Activated effector memory CD4-positive, alpha-beta T cell treated with anti-CD3 and anti-CD28 coated beads, Interleukin-2, amount 50 U/mL, for 16 hours (primary cell): ENCODE data around the gene ALDOB.
A peak's percentile ranks its signal among the peaks of the same experiment; 100 is the strongest.

ENCODE experiments used
- DNase-seq: peaks from one replicate; pipeline ENCODE4 v3.0.0-alpha.2; 2020

ALDOB gene

GRCh38 chr9:101455656-101456240, 20.2 kb upstream of the ALDOB start:
- DNase-seq: no peak

- no peak for DNase-seq
Measured at GRCh38 chr9:101453776-101454570, 18.4 kb upstream of the ALDOB start.

DNA sequence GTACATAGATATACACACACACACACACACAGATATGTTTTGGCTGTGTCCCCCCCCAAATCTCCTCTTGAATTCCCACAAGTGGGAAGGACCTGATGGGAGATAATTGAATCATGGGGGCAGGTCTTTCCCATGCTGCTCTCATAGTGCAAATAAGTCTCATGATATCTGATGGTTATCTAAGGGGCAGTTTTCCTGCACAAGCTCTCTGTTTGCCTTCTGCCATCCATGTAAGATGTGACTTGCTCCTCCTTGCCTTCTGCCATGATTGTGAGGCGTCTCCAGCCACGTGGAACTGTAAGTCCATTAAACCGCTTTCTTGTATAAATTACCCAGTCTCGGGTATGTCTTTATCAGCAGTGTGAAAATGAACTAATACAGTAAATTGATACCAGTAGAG, 15.9 kb upstream of the ALDOB start:
- DNase-seq: no peak

DNA sequence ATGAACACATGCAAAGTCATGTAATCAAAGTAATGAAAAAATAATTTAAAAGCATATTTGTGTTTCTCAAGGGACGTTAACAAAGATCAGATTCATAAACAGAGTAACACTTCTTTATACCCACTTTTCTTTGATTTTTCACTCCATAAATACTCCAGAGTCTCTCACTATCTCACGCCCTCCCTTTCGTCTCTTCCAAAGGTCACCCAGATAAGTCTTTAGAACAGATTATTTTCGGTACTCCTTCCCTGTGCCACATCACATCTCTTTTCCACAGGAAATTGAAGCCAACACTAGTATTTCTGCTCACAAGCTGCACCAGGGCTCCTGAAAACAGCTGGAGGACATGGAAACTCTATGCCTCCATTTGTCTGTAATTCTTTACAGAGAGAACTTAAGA, 15.4 kb upstream of the ALDOB start:
- no peak for DNase-seq

- DNase-seq: peak; percentile 78
Measured at GRCh38 chr9:101449071-101449721, 13.6 kb upstream of the ALDOB start.

GRCh38 chr9:101448680-101449070, 13.1 kb upstream of the ALDOB start:
- DNase-seq: no peak

DNA sequence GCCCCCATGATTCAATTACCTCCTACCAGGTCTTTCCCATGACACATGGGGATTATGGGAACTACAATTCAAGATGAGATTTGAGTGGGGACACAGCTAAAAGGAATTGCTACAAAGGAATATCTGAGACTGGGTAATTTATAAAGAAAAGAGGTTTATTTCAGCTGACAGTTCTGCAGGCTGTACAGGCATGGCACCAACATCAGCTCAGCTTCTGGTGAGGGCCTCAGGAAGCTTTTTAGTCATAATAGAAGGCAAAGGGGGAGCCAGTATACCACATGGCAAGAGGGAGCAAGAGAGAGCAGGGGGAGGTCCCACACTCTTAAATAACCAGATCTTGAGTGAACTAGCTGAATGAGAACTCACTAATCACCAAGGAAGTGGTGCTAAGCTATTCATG, 11.2 kb upstream of the ALDOB start:
- no peak for DNase-seq

GRCh38 chr9:101445353-101446029, 9.9 kb upstream of the ALDOB start:
- no peak for DNase-seq

DNA sequence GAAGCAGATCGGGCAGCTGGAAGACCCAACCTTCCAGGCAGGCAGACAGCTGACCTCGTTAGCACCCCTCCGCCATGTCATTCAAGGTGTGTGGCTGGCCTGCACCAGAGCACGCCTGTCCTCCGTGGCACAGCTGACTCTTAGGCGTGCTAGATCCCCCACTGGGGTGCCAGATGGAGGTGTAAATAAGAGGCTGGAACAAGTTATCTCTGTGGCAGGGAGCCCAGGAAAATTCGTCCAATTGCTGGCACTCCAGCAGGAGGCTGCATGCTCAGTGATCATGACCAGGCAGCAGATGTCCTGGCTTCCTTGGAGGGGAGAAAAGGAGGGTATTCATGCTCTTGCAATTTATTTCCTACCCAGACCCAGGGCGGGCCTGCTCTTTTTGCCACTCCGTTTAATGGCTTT, 7.8 kb upstream of the ALDOB start:
- DNase-seq: no peak

DNA sequence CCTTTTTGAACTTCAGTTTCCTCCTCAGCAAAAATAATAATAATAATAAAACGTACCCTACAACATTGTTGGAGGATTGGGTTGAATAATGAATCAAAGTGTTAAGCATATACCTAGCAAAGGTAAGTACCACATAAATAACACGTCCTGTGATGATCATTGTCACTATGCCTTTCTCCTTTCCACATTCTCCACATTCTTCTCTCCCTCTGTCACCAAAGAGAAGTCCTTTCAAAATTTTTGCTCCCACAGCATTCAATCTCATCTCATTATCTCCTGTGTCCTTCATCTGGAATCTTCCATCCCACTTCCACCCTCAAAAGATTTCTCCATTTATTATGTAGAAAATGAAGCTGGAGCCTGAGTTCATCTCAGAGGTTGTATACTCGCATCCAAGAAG, 7.2 kb upstream of the ALDOB start:
- no peak for DNase-seq

GRCh38 chr9:101442318-101442717, 6.7 kb upstream of the ALDOB start:
- no peak for DNase-seq

DNA sequence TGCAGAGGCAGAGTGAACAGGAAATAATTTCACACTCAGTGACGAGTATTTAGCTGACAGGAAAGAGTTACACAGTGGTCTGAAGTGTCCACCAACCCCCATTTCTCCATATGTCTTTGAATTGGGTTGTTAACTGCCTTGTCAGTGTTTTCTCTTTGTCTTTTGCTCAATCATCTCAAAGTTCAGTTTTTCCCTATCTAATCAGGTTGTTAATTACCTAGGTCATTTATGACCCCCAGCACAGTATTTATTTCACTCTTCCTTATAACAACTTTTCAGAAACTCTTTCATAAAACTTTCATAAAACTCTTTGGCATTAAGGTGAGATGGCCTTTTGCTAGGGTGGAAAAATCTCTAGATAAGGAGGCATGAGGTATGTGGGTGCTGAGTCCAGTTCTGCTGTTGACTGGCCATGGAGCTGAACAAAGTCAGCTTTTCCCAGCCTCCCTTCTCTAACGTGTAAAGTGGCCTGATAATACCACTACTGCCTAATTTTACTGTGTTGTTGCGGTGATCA, 5.2 kb upstream of the ALDOB start:
- no peak for DNase-seq

- DNase-seq: no peak
Measured at GRCh38 chr9:101438523-101438922, 2.9 kb upstream of the ALDOB start.

DNA sequence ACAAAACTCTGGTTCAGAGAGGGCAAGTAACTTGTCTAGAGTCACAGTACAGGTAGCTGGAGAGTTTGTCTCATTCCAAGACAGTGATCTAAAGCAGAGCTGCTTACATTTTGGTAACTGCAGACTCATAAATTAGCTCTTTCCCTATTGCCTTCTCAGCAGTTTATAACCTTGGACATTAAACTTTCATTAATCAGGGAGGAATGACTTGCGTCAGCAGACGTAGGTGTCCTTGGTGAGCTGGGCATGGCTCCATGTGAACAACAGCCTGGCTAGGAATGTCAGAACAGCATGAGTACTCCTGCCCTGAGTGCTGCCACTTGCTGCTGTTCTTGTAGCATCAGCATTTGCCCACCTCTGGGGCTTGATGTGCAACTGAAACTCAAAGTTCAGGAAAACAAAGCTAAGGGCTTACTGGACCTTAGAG, 2.2 kb upstream of the ALDOB start:
- DNase-seq: no peak

DNA sequence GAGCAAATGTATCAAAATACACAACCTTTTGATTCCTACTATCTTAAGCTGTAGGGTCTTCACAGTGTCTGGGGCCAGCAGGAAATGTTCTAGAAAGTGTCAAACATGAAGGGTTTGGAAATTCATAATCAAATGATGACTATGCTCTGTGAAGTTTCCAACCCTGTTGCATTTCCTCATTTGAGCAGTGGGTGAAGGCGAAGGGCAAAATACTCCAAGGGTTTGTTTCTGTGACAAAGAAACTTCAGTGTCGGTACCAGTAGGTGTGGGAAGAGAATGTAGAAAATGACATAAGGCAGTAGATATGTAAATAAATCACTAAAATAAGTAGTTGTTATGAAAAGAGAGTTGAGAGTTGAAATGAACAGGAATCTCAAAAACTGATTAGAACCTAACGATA, 576 bp downstream of the ALDOB start:
- DNase-seq: no peak

GRCh38 chr9:101433229-101433628, 2.3 kb downstream of the ALDOB start:
- DNase-seq: no peak

GRCh38 chr9:101432740-101433139, 2.8 kb downstream of the ALDOB start:
- no peak for DNase-seq

- no peak for DNase-seq
Measured at GRCh38 chr9:101432171-101432570, 3.4 kb downstream of the ALDOB start.

DNA sequence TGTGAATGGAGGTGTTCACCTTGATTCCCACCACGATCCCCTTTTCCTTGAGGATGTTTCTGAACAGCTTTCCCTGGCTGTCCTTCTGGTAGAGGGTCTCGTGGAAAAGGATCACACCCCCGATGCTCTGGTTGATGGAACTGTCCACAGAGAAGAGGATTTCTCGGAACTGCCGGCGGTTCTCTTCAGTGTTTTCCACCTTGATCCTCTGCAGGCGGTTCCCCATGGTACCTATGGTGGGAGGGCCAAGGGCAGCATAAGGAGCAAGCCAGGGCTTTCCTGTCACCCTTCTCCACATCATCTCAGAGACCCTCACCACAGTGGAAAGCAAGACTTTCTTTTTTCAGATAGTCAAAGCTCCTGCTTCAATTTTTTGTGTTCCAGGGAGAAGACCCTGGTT, 5.8 kb downstream of the ALDOB start:
- no peak for DNase-seq

- no peak for DNase-seq
Measured at GRCh38 chr9:101428909-101429308, 6.7 kb downstream of the ALDOB start.

- DNase-seq: no peak
Measured at GRCh38 chr9:101427957-101428655, 7.5 kb downstream of the ALDOB start.

DNA sequence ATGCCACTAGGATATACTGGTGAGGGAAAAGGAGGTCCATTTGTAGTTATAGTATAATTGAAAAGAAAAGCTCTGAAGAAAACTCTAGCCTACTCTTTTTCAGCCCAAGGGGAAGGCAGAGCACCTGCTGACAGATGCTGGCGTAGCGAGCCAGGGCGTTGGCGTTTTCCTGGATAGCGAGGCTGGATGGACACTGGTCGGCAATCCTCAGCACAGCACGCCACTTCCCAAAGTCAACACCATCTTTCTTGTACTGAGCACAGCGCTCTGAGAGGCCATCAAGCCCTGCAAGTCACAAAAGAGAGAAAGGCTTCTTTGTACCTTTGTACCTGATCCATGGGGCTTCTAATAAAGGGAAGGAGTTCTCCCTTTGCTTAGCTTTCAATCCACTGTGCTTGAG, 8.2 kb downstream of the ALDOB start:
- no peak for DNase-seq

DNA sequence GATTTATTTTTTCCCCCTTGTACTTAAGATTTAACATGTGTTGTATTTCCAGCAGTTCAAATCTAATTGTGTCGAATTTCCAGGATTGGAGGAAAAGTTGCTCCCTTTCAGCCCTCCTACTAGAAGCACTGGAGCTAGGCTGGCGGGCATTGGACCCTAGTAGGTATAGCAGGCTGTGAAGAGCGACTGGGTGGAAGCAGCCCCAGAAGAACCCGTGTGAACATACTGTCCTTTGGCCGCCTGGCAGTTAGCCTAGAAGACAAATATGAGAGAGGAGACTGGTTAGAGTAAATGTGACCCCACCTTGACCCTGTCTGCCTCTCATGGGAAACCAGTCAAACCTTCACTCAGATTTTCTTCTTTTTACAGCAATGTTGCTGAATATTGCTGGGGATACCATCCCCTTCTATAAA, 13.9 kb downstream of the ALDOB start:
- DNase-seq: no peak
